ENCODE data around the gene ADIPOR1. TPM values are rescaled to one million over a fixed set of nuclear protein-coding genes. Genes with fewer than 3 reads are reported as not detected.

Gene ADIPOR1
- total RNA-seq, 2 experiments from 2014 or later = 49.4 to 57.4 TPM

GRCh38 chr1:202951437-202951836 is 6.7 kb downstream of the ADIPOR1 start:
- CTCF ChIA-PET (ENCODE audit: unreplicated experiment) = no interaction called here
- POLR2A ChIA-PET = interaction anchor here (1.3 kb wide), 1 partner anchor 8 kb away, joined by 4 read pairs; no protein-coding TSS in a partner anchor

GRCh38 chr1:202945483-202945882 is 12.6 kb downstream of the ADIPOR1 start:
- POLR2A ChIA-PET = interaction anchor here (0.5 to 1.5 kb wide), 6 partner anchors 7 to 116 kb away, joined by 3 to 6 read pairs (median 4); partner anchors contain the start of gene KLHL12
- DNase-seq (ENCODE audit: low spot score) = no peak
- Histone ChIP-seq H3K9me2 (ENCODE audit: insufficient read depth, low read length) (no peaks in the 10 kb centered on the region), H3K9me3 (ENCODE audit: low read length) (no peaks in the 10 kb centered on the region), H4K20me1 (ENCODE audit: insufficient read depth, low read length) (no peaks in the 10 kb centered on the region), H3K4me3 (ENCODE audit: low read depth, low read length, poor library complexity, severe bottlenecking) (no peak overlapping the region), H3K79me2 (ENCODE audit: insufficient read depth, low read depth, low read length) (no peaks in the 10 kb centered on the region), H3K27ac (ENCODE audit: low read depth, low read length, poor library complexity, severe bottlenecking) (no peak overlapping the region), H2AFZ (ENCODE audit: low read length) (no peak overlapping the region), H3K4me1 (ENCODE audit: insufficient read depth, low read length, poor library complexity, severe bottlenecking) (no peaks in the 10 kb centered on the region), H3K4me2 (ENCODE audit: low read length) (no peak overlapping the region), H3K36me3 (ENCODE audit: insufficient read depth, low read length) (peaks cover 87% of the 10 kb centered on the region)
- CTCF ChIA-PET (ENCODE audit: unreplicated experiment) = no interaction called here
- TF ChIP-seq EZH2phosphoT487 (IDR thresholded peaks at IDR 0.05; ENCODE audit: borderline replicate concordance, low read depth, low read length) (no peak), CTCF (conservative IDR thresholded peaks at IDR 0.05; ENCODE audit: low read length) (no peak)
- no TSS peak for BruUV-seq (replicated peaks)
- intact Hi-C loops (cut with micrococcal nuclease; ENCODE audit: unreplicated experiment) = no loop called here

More at GRCh38 chr1:202951437-202951836, 6.7 kb downstream of the ADIPOR1 start:
- intact Hi-C loops (cut with micrococcal nuclease; ENCODE audit: unreplicated experiment) = no loop called here
- H4K20me1 ChIP-seq (ENCODE audit: insufficient read depth, low read length) = no peaks in the 10 kb centered on the region; the same call in 1 of the 2 replicates
- H3K27ac ChIP-seq (ENCODE audit: low read depth, low read length, poor library complexity, severe bottlenecking) = no peak overlapping the region
- no peaks in the 10 kb centered on the region for H3K9me2 ChIP-seq (ENCODE audit: insufficient read depth, low read length)
- no TSS peak for BruUV-seq (replicated peaks)
- TF ChIP-seq EZH2phosphoT487 (IDR thresholded peaks at IDR 0.05; ENCODE audit: borderline replicate concordance, low read depth, low read length) = no peak
- H2AFZ ChIP-seq (ENCODE audit: low read length) = no peak overlapping the region
- peaks cover 40% of the 10 kb centered on the region for H3K79me2 ChIP-seq (ENCODE audit: insufficient read depth, low read depth, low read length)
- H3K4me1 ChIP-seq (ENCODE audit: insufficient read depth, low read length, poor library complexity, severe bottlenecking) = no peaks in the 10 kb centered on the region
- DNase-seq (ENCODE audit: low spot score) = no peak
- H3K4me2 ChIP-seq (ENCODE audit: low read length) = no peak overlapping the region
- no peaks in the 10 kb centered on the region for H3K9me3 ChIP-seq (ENCODE audit: low read length)
- no peak overlapping the region for H3K4me3 ChIP-seq (ENCODE audit: low read depth, low read length, poor library complexity, severe bottlenecking)
- peaks cover 66% of the 10 kb centered on the region for H3K36me3 ChIP-seq (ENCODE audit: insufficient read depth, low read length)

GRCh38 chr1:202944438-202944921 is 13.6 kb downstream of the ADIPOR1 start:
- no TSS peak for BruUV-seq (replicated peaks)

More at GRCh38 chr1:202944438-202944921, 13.6 kb downstream of the ADIPOR1 start:
- Histone ChIP-seq H3K9me2 (ENCODE audit: insufficient read depth, low read length) (no peaks in the 10 kb centered on the region), H3K27ac (ENCODE audit: low read depth, low read length, poor library complexity, severe bottlenecking) (no peak overlapping the region), H3K4me2 (ENCODE audit: low read length) (no peak overlapping the region), H4K20me1 (ENCODE audit: insufficient read depth, low read length) (no peaks in the 10 kb centered on the region), H3K9me3 (ENCODE audit: low read length) (no peaks in the 10 kb centered on the region), H2AFZ (ENCODE audit: low read length) (no peak overlapping the region), H3K36me3 (ENCODE audit: insufficient read depth, low read length) (peaks cover 87% of the 10 kb centered on the region), H3K79me2 (ENCODE audit: insufficient read depth, low read depth, low read length) (no peaks in the 10 kb centered on the region), H3K4me3 (ENCODE audit: low read depth, low read length, poor library complexity, severe bottlenecking) (no peak overlapping the region), H3K4me1 (ENCODE audit: insufficient read depth, low read length, poor library complexity, severe bottlenecking) (no peaks in the 10 kb centered on the region)
- intact Hi-C loops (cut with micrococcal nuclease; ENCODE audit: unreplicated experiment) = no loop called here
- DNase-seq (ENCODE audit: low spot score) = no peak
- CTCF ChIA-PET (ENCODE audit: unreplicated experiment) = no interaction called here
- POLR2A ChIA-PET = interaction anchor here (0.5 to 1.5 kb wide), 2 partner anchors 17 to 24 kb away, joined by 3 read pairs; partner anchors contain the start of gene KLHL12
- no peak for TF ChIP-seq EZH2phosphoT487 (IDR thresholded peaks at IDR 0.05; ENCODE audit: borderline replicate concordance, low read depth, low read length)
- TF ChIP-seq CTCF (conservative IDR thresholded peaks at IDR 0.05; ENCODE audit: low read length) = no peak
